A549 (cell line): ENCODE data around the gene TMEM247. TPM values are rescaled to one million over a fixed set of nuclear protein-coding genes. Genes with fewer than 3 reads are reported as not detected.
A peak's percentile ranks its signal among the peaks of the same experiment; 100 is the strongest.

Experiments used
- ATAC-seq, 2 experiments: fragments of 200-7000 bp in 1 of 2; fragments of >200 bp in 1 of 2; cut with Nextera tagmentation in 1 of 2; cut with Tn5 transposase in 1 of 2; 3 replicates each; pipeline versions ENCODE4 v1.8.0 to v1.9.1; 2018 to 2020; ENCODE audit warnings: mild to moderate bottlenecking in 1 of 2, moderate library complexity in 1 of 2
- CTCF ChIA-PET: fragments of 300-600 bp; sonication (Branson Sonifier 250); formaldehyde crosslinking; extraction: SDS; loops from one replicate; lab custom pipeline; 2021; ENCODE audit warnings: antibody characterized with exemption, inconsistent platforms; lab: Yijun Ruan, JAX
- POLR2A ChIA-PET: fragments of 350-600 bp; formaldehyde crosslinking; extraction: SDS; loops from one replicate; lab custom pipeline; 2021; ENCODE audit warnings: antibody characterized with exemption, inconsistent platforms; lab: Yijun Ruan, JAX
- DNase-seq, 2 experiments: peaks; one replicate each; pipeline versions ENCODE4 v3.0.0 to v3.0.0-alpha.2; 2011 to 2016; ENCODE audit warnings: low read depth in 1 of 2, low spot score in 1 of 2
- FAIRE-seq: peaks from 2 replicates; lab custom pipeline; 2011; peaks lifted over from hg19 to GRCh38; lab: Jason Lieb, UNC
- H3K27ac ChIP-seq, 2 experiments: fragments of >200 bp; sonication (Bioruptor Twin); formaldehyde crosslinking; 3 replicates each; pipeline ENCODE4 v1.5.1; 2016 to 2017
- H3K4me1 ChIP-seq: fragments of >200 bp; sonication (Bioruptor Twin); formaldehyde crosslinking; 3 replicates; pipeline ENCODE4 v1.6.1; 2016
- H3K4me2 ChIP-seq: fragments of >200 bp; sonication (Bioruptor Twin); formaldehyde crosslinking; 3 replicates; pipeline ENCODE4 v1.6.1; 2016
- H3K4me3 ChIP-seq: fragments of >200 bp; sonication (Bioruptor Twin); formaldehyde crosslinking; 3 replicates; pipeline ENCODE4 v1.5.1; 2016
- H3K9me3 ChIP-seq: fragments of >200 bp; sonication (Bioruptor Twin); formaldehyde crosslinking; 3 replicates; pipeline ENCODE4 v1.6.1; 2016
- ATOH8 ChIP-seq: fragments of 250-450 bp; sonication (Bioruptor Pico); IDR thresholded peaks from 2 replicates; pipeline ENCODE4 v1.5.0; 2020; ENCODE audit warnings: low read depth, mild to moderate bottlenecking, moderate library complexity
- BCL3 ChIP-seq: fragments of >200 bp; sonication (Bioruptor Twin); formaldehyde crosslinking; IDR thresholded peaks from 3 replicates; pipeline ENCODE4 v1.6.1; 2016
- BHLHE40 ChIP-seq: IDR thresholded peaks from 2 replicates; pipeline ENCODE4 v1.6.1; 2012; ENCODE audit warnings: low read depth, low read length, inconsistent platforms
- CEBPB ChIP-seq, 2 experiments: fragments of >200 bp in 1 of 2; sonication (Bioruptor Twin) in 1 of 2; formaldehyde crosslinking in 1 of 2; IDR thresholded peaks; 2 replicates each; pipeline ENCODE4 v1.6.1; 2012 to 2016
- CHD4 ChIP-seq: fragments of 200-600 bp; sonication (generic); IDR thresholded peaks from 2 replicates; pipeline ENCODE4 v1.6.1; 2016; ENCODE audit warnings: antibody characterized with exemption, mild to moderate bottlenecking, borderline replicate concordance
- E2F6 ChIP-seq: IDR thresholded peaks from 2 replicates; pipeline ENCODE4 v1.6.1; 2012; ENCODE audit warnings: low read depth, borderline replicate concordance
- ELK1 ChIP-seq: fragments of 150-350 bp; IDR thresholded peaks from 2 replicates; pipeline ENCODE4 v1.6.1; 2014; ENCODE audit warnings: low read depth, mild to moderate bottlenecking, low read length
- EP300 ChIP-seq, 2 experiments: fragments of >200 bp; sonication (Bioruptor Twin); formaldehyde crosslinking; IDR thresholded peaks; 2 replicates in 1 of 2; 3 replicates in 1 of 2; pipeline ENCODE4 v1.6.1; 2016 to 2017
- FOSB ChIP-seq: fragments of 250-450 bp; sonication (Bioruptor Pico); IDR thresholded peaks from 2 replicates; pipeline ENCODE4 v1.5.0; 2020; ENCODE audit warnings: mild to moderate bottlenecking, moderate library complexity
- FOSL2 ChIP-seq, 2 experiments: fragments of 450-650 bp in 1 of 2; fragments of >200 bp in 1 of 2; sonication (Bioruptor Twin) in 1 of 2; formaldehyde crosslinking; IDR thresholded peaks; 2 replicates each; pipeline versions ENCODE4 v1.5.0 to v1.6.1; 2016 to 2020; ENCODE audit warnings: mild to moderate bottlenecking in 1 of 2, moderate library complexity in 1 of 2
- FOXS1 ChIP-seq: fragments of 250-450 bp; sonication (Bioruptor Pico); IDR thresholded peaks from 2 replicates; pipeline ENCODE4 v1.5.0; 2020; ENCODE audit warnings: mild to moderate bottlenecking, moderate library complexity
- HES2 ChIP-seq: fragments of >200 bp; sonication (Bioruptor Twin); formaldehyde crosslinking; IDR thresholded peaks from 2 replicates; pipeline ENCODE4 v1.6.1; 2016
- HMGXB4 ChIP-seq: fragments of 250-450 bp; sonication (Bioruptor Pico); IDR thresholded peaks from 2 replicates; pipeline ENCODE4 v1.5.0; 2021; ENCODE audit warnings: mild to moderate bottlenecking, moderate library complexity, borderline replicate concordance
- HOXB5 ChIP-seq: fragments of 250-450 bp; sonication (Bioruptor Pico); IDR thresholded peaks from 2 replicates; pipeline ENCODE4 v1.5.0; 2020; ENCODE audit warnings: mild to moderate bottlenecking, moderate library complexity
- JUN ChIP-seq, 2 experiments: fragments of >200 bp; sonication (Bioruptor Twin); formaldehyde crosslinking; IDR thresholded peaks; 2 replicates in 1 of 2; 3 replicates in 1 of 2; pipeline ENCODE4 v1.6.1; 2016 to 2017
- KDM5A ChIP-seq: fragments of 200-600 bp; sonication (generic); IDR thresholded peaks from 2 replicates; pipeline ENCODE4 v1.6.1; 2016; ENCODE audit warnings: antibody characterized with exemption, mild to moderate bottlenecking
- MAX ChIP-seq: IDR thresholded peaks from 2 replicates; pipeline ENCODE4 v1.6.1; 2012
- MAZ ChIP-seq: fragments of 150-350 bp; IDR thresholded peaks from 2 replicates; pipeline ENCODE4 v1.6.1; 2014; ENCODE audit warnings: antibody characterized with exemption, low read depth, low read length, borderline replicate concordance
- NPAS2 ChIP-seq: fragments of 250-450 bp; sonication (Bioruptor Pico); IDR thresholded peaks from 2 replicates; pipeline ENCODE4 v1.8.0; 2022; ENCODE audit warnings: mild to moderate bottlenecking, moderate library complexity, borderline replicate concordance
- PBX3 ChIP-seq: IDR thresholded peaks from 2 replicates; pipeline ENCODE4 v1.6.1; 2012
- PHF8 ChIP-seq: fragments of 200-600 bp; sonication (generic); IDR thresholded peaks from 2 replicates; pipeline ENCODE4 v1.6.1; 2016; ENCODE audit warnings: low read depth, mild to moderate bottlenecking, antibody characterized with exemption, moderate library complexity, borderline replicate concordance
- POLR2A ChIP-seq: IDR thresholded peaks from 2 replicates; pipeline ENCODE4 v1.6.1; 2012; ENCODE audit warnings: mild to moderate bottlenecking, low read length
- REST ChIP-seq: fragments of 200-600 bp; sonication (generic); IDR thresholded peaks from 2 replicates; pipeline ENCODE4 v1.6.1; 2016; ENCODE audit warnings: antibody characterized with exemption, mild to moderate bottlenecking, moderate library complexity
- RFX5 ChIP-seq: fragments of 450-650 bp; IDR thresholded peaks from 2 replicates; pipeline ENCODE4 v1.7.1; 2014; ENCODE audit warnings: antibody characterized with exemption, mild to moderate bottlenecking, moderate library complexity
- SMC3 ChIP-seq: fragments of >200 bp; sonication (Bioruptor Twin); formaldehyde crosslinking; IDR thresholded peaks from 3 replicates; pipeline ENCODE4 v1.6.1; 2018; ENCODE audit warnings: inconsistent platforms
- TFCP2L1 ChIP-seq: fragments of 250-450 bp; sonication (Bioruptor Pico); IDR thresholded peaks from 2 replicates; pipeline ENCODE4 v1.5.0; 2021; ENCODE audit warnings: mild to moderate bottlenecking
- USF2 ChIP-seq: fragments of 450-650 bp; IDR thresholded peaks from 2 replicates; pipeline ENCODE4 v1.6.1; 2014; ENCODE audit warnings: antibody characterized with exemption
- WGBS: methylation state at CpG from one replicate; pipeline ENCODE4 v1.1.6; 2017; ENCODE audit errors: missing lambda C conversion rate; 5-methylcytosine and 5-hydroxymethylcytosine counted together
- polyA plus RNA-seq, 4 experiments: library from polyadenylated mRNA; depleted of rRNA in 3 of 4; stranded (reverse); fragments of >200 nt; fragmentation: RNase III in 1 of 4; extraction: RNeasy Plus Mini Kit Qiagen cat#74134 plus additional on column Dnase treatment in 1 of 4; gene quantifications; 2 replicates in 3 of 4; 3 replicates in 1 of 4; pipeline ENCODE4 v1.2.3, GENCODE V29; 2011 to 2017

The TMEM247 gene
- polyA plus RNA-seq, 2 of the 4 experiments (the other 2 are of a cell fraction): not detected

GRCh38 chr2:46493241-46493970 is 14.0 kb downstream of the TMEM247 start:
- WGBS: 31% methylated on average over 8 of the region's 8 CpGs
- TF ChIP-seq TFCP2L1 (CRISPR knock-in tag): no peak
- TF ChIP-seq JUN (IDR thresholded peaks at IDR 0.05): no peak
- no peak for TF ChIP-seq HES2
- no peak for TF ChIP-seq REST
- TF ChIP-seq SMC3: no peak
- TF ChIP-seq NPAS2: no peak
- TF ChIP-seq EP300 (IDR thresholded peaks at IDR 0.05): no peak
- TF ChIP-seq KDM5A: no peak
- TF ChIP-seq HMGXB4: no peak
- TF ChIP-seq BHLHE40: no peak
- no peak for TF ChIP-seq USF2
- no peak for TF ChIP-seq ATOH8 (CRISPR knock-in tag)
- peak; percentile 35; the same call in 1 of the 2 replicates for TF ChIP-seq HOXB5 (CRISPR knock-in tag)
- TF ChIP-seq FOSL2 (IDR thresholded peaks at IDR 0.05): no peak
- peak; percentile 73 for TF ChIP-seq FOSL2 (CRISPR knock-in tag; IDR thresholded peaks at IDR 0.05)
- no peak for TF ChIP-seq CHD4
- no peak for TF ChIP-seq MAZ
- no peak for TF ChIP-seq PHF8
- TF ChIP-seq PBX3: no peak
- no peak for TF ChIP-seq FOXS1 (CRISPR knock-in tag)
- no peak for TF ChIP-seq RFX5
- no peak for TF ChIP-seq POLR2A
- peak; percentile 50; the same call in 1 of the 2 replicates for TF ChIP-seq E2F6
- TF ChIP-seq BCL3: no peak
- TF ChIP-seq CEBPB (IDR thresholded peaks at IDR 0.05): peak in 1 of 2 experiments; percentile 30; a peak in 1 of 4 replicates
- TF ChIP-seq FOSB (CRISPR knock-in tag): no peak
- no peak for TF ChIP-seq ELK1
- no peak for TF ChIP-seq MAX
- Histone ChIP-seq H3K4me3 (no peak overlapping the region), H3K4me1 (peaks cover 13% of the 10 kb centered on the region), H3K9me3 (no peaks in the 10 kb centered on the region), H3K27ac (peak overlapping the region; percentile 36 to 73; a peak in 5 of 6 replicates), H3K4me2 (peak overlapping the region; percentile 60)
- CTCF ChIA-PET: interaction anchor here (1.0 kb wide), 1 partner anchor 10 kb away, joined by 5 read pairs; no protein-coding TSS in a partner anchor
- POLR2A ChIA-PET: no interaction called here
- no peak for FAIRE-seq
- peak; percentile 57 to 78; a peak in 3 of 6 replicates for ATAC-seq
- DNase-seq: peak; percentile 49 to 51
